GM10847 (cell line): Measurements from ENCODE around the gene FNBP1.

ENCODE experiments used
- POLR2A ChIP-seq: IDR thresholded peaks from 2 replicates; pipeline ENCODE4 v1.6.1; 2011; ENCODE audit not compliant: insufficient read length; ENCODE audit errors: extremely low read depth

FNBP1 gene

GRCh38 chr9:129841071-129841470 lies 201.9 kb downstream of the FNBP1 start:
- TF ChIP-seq POLR2A = no peak

DNA sequence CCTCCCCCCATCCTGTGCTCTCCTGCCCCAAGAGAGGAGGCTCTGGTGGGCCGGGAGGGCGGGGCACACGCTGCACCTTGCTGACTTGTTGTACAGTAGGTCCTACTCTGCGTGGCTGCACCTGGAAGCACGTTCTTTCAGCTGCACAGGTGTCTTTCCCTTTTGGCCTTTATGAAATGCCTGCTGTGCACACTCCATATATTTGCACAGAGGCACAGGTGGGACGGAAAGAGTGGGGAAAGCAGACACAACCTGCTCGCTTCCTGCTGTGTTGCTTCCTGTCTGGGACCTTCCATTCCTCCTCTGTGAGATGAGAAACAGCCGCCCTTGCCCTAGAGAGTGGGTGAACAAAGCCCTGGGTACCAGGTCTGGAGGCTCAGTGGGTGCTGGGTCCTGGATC lies 203.0 kb downstream of the FNBP1 start:
- TF ChIP-seq POLR2A = no peak

DNA sequence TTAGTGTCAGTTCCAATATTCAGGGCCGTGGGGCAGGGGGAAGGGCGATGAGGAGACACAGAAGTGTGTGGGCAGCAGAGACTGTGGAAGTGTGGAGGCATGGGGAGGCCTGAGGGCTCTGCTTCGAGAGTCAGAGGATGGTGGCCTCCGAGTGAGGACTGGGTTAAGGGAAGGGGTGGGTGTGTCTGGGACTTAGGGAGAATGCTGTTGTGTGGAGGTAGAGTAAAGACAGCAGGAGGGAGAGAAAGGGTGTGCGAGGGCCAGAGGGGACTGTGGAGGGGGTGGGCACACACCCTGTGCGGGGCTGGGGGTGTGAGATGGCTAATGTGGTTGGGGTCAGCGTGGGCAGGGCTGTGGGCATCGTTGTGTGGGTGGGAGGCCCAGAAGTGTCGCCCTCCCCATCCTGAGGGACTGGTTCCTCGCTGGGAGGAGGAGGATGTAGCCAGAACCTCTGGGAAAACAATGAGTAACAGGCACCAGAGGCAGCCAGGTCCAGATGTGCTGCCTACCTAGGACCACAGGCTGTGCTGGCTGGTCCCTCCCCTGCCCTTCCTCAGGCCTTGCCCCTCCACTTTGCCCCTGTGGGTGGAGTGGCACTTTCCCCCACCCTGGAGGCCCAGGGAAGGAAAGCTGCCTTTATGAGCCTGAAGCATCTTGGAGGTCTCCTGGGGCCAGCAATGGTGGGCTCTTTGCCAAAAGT lies 203.5 kb downstream of the FNBP1 start:
- no peak for TF ChIP-seq POLR2A

DNA sequence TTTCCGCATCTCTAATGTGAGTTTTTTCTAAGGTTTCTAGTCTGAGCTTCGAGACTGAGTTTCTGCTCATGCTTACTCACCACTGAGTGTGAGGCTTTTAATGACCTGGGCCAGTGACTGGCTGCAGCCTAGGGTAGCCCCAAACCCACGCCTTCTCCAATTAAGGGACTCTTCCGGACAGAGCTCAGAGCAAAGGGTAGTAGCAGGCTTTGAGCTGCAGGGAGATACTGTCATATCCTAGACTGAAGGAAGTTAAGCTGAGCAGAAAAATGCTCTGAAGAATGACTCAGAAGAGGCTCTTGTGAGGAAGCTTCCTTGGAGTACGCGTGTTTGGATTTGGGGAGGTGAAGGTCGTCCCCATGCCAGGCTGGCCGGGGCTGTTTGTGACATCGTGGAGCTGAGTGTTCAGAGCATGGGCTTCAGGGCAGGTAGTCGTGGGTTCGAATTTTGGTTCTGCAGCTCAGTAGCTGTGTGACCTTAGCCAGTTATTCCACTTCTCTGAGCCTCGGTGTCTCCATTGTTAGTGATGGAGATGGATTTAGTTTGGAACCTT lies 204.2 kb downstream of the FNBP1 start:
- TF ChIP-seq POLR2A = no peak
